ENCODE data around the gene RXRB. TPM values are rescaled to one million over a fixed set of nuclear protein-coding genes. Genes with fewer than 3 reads are reported as not detected.

Gene RXRB
- total RNA-seq, 1 donor from 2014 or later = 28.5 TPM

DNA sequence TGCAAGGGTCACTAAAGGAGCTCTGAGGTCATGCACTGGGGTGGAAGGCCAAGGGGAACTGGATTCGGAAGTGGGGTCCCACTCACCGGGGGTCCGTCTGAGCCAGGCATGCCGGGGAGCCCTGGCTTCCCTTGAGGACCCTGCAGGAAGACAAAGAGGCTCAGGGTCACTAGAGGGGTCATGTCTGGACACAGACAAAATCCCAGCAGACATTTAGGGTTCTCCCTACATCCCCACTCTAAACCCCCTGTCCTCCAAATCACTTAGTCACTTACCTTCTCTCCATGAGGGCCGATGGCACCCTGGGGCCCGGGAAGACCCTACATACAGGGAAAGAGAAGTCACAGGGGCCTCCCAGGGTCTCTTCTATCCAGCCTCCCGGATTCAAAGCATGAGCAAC, 23.6 kb downstream of the RXRB start:
- no peak for DNase-seq

DNA sequence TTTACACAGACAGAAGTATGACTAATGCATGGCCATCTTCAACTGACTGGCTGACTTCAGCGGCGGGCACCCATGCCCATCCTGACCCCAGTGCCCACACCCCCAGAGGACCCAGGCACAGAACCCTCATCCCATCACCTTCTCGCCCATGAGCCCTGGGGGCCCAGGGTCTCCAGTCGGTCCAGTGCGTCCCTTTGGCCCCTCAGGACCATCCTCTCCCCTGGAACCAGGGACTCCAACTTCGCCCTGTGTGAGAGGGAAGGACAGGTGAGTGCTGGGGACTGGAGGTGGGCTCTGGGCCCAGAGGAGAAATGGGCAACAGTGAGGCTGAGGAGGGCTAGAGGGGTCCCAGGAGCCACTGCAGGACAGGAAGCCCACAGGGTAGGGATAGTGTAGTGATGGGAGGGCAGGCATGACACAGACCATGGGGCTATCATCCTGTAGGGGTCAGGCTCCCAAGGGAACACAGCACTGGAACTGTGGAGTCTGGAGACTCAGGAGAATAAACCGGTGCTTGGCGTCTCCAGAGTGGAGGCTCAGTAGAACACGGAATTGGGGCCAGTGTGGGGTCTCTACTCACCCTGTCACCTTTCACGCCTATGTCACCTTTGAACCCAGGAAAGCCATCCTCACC, 24.9 kb downstream of the RXRB start:
- no peak for DNase-seq

DNA sequence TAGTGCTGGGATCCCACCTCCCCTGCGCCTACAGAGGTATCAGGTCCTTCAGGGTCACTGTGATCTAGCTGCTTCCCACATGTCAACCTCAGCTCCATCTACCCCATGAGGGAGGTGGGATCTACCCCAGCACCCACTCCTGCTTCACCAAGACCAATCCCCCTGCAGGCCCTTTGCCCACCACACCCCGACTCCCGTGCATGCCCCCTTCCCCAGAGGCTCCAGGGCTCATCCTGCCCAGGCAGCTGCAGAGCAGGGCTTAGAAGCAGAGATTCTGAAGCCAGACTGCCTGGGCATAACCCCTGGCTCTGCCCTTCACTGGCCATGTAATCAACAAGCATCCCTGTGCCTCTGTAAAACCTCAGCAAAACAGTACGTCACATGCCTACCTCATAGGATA, 25.7 kb downstream of the RXRB start:
- DNase-seq = no peak

DNA sequence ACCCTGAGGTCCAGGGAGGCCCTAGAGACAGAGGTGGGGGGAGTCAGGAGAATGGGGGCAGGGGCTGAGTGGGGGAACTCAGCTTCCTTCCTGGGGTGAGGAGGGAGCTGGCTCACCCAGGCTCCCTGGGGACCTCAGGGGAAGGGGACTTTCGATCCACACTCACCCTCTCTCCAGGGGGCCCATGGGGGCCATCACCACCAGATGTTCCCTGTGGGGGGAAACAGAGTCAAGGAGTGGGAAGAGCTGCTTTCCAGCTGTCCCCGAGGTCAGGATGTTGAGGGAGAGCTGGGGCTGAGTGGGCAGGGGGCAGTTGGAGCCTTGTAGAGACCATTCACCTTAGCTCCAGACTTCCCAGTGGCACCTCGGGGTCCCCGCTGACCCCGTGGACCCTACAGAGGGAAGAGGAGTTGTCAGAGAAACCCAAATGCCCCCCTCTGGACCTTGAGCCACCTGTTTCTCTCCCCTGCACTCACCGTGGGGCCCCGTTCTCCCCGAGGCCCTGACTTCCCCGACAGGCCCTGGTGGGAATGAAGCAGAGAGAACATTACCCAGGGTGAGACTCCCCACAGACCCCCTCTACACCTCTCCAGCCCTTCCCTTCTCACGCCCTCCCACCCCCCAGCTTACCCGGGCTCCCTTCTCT, 26.8 kb downstream of the RXRB start:
- no peak for DNase-seq

DNA sequence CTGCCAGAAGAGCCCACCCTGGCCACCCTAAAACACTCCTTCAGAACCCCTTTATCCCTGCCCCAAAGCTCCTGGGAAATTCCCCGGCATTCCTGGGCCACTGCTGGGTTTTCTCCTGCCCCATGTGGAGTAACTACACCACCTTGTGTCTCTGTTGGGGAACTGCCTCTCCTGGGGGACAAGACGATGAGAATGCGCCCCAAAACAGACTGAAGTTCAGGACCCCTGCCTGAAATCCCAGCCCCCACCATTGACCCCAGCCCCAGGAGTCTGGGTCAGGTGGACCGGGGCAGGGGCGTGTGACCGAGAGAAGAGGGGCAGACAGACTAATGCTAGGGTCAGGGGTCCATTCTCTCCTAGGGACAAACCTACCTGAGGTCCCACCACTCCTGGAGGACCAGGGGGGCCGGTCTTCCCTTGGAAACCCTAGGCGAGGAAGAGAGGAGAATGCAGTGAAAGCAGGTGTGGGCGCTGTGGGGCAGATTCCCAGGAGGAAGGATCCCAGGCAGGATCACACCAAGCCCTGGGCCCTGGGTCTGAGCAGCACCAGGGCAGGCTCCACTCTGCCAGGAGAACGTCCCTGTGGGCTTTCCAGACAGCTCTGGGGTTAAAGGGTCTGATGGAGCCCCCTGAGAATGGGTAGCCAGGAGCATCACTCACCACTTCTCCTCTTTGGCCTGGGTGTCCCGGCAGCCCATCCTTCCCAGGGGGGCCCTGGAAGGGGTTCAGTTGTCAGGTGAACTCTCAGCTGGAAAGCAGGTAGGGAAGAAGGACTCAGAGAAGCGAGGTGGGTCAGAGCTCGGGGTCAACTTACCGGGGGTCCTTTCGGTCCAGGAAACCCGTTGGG, 27.6 kb downstream of the RXRB start:
- no peak for DNase-seq

DNA sequence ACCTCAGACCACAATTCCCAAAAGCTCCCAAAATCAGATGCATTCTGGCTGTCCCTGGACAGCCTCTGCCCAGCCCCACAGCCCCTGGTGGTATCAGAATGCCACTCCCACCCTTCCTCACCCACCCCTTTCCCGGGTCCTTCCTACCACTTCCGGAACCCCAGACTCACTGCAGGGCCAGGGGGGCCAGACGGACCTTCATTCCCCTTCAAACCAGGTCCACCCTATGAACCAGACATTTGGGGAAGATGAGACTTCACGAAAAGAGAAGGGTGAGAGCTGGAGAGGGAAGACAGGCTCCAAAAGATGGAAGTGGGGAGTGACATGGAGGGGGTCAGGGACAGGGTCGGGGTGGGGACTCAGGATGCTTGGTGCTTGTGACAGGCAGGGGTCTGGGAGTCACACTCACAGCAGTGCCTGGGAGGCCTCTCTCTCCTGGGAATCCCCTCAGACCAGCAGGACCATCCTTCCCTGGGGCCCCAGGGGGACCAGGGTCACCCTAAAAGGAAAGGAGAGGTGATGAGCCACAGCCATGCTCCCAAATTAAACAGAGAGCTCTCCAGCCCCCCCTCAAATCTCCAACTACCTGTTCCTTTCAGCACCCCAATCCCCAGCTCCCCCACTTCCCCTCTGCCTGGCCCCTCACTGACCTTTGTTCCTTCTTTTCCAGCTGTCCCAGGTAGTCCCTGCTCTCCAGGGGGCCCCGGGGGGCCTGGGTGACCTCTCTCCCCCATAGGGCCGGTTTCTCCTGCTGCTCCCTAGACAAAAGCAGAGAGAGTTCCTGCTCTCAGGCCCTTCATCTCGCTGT, 28.4 kb downstream of the RXRB start:
- DNase-seq = no peak

DNA sequence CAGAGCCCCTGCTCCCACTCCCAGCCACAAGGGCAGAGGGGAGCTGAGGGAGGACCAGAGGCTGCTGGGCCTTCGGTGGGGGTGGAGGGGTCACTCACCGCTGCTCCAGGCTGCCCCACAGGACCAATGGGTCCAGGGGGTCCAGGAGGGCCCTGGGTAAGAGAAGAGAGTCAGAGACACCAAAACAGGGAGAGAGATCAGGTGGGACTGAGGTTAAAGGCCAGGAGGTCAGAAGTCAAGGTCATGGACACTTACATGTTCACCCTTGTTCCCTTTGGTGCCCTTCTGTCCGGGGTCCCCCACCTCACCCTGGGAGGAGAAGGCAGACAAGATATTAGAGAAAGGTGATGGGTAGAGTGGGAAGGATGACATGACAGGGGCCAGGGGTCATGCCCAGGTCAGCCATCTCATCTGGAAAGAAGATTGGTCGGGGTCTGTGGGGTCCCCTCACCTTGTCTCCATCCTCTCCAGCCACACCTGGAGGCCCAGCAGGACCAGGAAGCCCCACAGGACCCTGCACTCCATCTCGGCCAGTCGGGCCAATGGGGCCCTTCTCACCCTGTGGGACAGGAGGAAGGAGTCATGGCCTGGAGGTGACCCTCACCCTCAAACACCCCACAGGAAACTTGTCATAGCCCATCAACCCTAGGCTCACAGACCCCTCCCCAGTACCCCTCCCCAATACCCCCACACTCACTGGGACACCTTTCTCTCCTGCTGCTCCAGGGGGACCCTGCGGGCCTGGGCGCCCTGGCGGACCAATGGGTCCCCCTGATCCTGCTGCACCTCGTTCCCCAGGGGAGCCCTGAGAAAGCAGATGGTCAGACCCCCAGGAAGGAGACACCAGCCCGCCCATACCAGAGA, 29.2 kb downstream of the RXRB start:
- DNase-seq = no peak

DNA sequence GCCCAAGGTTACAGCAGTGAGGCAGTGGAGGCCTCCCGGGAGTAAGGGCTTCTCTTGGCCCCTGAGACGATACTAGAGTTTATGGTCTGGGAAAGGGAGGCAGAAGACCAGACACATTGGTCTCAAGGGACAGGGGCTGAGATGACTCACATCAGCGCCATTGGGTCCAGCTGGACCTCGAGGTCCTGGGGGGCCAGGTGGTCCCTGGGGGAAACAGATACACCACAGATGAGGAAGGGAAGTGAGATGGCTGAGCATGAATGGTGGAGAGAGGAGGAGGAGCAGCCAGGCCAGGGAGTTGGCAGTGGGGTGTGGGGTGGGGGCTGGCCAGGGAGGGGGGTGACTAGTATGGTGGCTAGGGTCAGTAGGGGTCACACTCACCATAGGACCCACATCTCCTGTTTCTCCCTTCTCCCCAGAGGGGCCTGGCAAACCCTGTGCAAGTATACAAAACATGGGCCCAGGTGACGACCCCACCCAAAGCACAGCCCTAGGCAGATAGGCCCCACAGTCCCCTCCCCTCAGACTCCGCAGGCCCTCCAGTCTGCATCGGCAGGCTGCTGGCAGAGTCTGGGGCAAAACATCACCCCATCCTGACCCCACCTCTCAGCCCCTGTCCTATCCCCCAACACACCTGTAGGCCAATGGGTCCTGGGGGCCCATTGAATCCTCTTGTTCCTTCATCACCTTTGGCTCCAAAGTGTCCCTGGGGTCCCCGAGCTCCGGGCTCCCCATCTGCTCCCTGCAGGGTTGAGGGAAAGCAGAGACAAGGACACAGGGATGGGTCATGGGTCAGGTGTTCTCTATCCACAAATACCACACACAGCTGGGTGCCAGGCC, 30.1 kb downstream of the RXRB start:
- DNase-seq = no peak

DNA sequence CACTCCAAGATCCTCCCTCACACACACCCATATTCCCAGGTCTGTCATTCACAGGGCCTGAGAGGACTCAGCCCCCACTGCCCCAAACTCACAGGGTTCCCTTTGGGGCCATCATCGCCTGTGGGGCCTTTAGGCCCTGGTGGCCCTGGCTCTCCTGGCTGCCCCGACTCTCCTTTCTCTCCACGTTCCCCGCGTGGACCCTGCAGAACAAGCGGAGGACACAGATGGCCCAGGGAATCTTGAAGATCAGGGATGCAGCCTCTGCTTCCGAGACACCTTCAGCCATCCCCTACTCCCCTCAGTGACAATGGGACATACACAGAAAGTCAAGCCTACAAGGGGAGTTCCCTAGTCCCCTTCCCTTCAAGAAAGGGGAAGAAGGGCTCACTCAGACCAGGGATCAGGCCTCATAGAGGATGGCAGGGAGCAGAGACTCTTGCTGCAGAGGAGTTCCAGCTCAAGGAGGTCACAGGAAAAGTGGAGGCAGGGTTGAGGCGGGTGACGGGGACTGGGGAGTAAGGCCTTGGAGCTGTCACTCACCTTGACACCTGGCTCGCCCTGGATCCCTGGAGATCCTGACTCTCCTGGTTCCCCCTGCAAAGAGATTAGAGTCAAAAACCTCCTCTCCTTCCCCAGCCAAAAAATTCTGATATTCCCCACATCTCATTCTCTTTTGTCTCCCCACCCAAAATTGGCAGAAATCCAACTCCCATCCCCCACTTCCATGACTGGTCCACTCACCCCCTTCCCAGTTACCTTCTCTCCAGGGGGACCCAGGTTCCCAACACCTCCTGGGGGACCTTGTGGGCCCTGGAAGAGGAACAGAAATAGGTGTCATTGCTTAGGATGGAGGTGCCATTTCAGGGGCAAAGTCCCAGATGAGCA, 30.9 kb downstream of the RXRB start:
- DNase-seq = no peak

DNA sequence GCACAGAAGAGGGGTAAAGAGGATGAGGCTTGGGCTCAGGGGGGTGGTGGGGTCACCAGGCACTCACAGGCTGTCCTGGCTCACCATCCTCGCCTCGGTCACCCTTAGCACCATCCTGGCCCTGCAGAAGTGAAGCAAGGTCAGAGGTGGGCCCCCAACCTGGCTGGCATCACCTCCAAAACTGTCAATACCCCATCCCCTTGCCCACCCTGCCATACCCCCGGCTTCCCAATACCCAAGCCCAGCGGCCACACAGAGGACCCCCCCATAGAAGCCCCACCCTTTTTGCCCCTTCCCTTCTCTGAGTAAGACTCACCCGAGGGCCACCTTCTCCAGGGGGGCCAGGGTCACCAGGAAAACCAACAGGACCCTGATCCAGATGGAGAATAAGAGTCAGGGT, 31.8 kb downstream of the RXRB start:
- DNase-seq = no peak

DNA sequence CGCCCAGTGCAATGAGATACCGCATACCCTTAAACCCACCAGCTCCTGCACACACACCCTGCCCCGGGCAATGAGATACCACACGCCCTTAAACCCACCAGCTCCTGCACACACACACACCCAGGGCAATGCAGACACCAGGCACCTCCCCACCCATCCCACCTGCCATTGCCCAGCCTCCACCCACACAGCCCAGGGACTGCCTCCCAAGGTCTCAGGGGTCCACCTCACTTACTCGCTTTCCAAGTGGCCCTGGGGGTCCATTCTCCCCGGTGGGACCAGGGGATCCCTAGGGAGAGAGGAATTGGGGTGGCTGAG, 32.2 kb downstream of the RXRB start:
- no peak for DNase-seq

DNA sequence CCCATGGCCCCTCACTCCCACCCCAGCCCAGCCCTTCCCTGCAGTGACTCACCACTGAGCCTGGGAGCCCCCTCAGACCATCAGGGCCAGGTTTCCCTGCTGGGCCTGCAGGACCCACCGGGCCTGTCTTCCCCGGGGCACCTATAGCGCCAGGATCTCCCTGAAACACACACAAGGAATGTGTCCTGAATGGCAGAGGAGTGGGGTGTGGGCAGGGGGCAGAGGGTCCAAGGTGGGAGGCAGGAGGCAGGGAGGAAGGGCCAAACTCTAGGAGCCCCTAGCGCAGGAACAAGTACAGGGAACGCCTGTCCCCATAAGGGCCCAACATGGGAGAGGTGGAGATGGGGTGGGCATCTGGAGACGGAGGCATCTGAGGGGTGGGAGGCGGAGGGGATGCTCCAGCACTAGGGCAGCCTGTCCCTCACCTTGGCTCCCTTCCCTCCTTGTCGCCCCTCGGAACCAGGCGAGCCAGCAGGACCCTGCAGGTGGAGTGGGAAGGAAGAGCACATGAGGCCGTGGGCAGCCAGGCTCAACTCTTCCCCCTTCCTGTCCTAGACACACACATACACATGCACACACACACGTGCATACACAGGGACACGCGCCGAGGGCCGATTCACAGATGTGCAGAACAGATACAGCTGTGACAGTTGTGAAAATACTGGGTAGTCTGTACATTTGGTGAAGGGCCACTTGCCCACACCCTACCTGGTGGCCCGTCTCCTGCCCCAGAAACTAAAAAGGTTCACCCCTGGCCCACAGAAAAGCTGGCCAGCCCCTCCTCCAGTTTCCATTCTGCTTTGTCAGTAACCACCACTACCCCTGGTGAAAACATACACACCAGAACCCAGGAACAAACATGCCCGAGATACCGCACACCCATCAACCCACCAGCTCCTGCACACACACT, 32.8 kb downstream of the RXRB start:
- DNase-seq = no peak

DNA sequence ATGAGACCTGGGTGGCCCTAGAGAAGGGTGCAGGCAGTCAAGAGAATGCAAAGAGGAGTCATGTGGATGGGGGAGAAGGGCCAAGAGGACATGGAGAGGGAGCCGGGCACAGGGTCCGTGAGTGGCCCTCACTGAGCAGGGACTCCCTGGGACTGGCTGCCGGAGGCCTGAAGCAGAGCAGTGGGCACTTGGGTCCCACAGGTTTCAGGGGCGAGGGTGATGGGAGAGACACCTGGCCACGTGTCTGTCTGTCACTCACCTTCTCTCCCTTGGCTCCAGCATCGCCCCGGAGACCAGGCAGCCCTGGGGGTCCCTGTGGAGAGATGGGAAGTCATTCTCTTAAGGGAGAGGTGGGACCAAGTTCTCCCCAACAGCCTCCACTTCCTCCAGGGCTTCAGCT, 33.7 kb downstream of the RXRB start:
- no peak for DNase-seq

DNA sequence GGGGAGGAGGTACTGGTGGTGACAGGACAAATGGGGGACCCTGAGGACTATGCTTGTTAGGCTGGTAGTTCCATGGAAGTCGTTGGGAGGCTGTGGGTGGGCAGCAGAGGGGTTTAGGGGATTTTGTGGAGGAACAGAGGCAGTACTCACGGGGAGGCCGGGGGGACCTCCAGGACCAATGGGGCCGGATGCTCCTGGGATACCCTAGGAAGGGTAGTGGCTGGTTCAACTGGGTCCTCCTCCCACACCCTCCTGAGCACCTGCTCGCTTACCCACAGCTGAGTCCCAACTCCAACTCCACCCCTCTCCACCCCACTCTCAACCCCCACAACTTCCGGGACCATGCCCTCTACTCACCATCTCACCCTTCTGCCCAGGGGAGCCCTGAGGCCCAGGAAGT, 34.1 kb downstream of the RXRB start:
- no peak for DNase-seq

DNA sequence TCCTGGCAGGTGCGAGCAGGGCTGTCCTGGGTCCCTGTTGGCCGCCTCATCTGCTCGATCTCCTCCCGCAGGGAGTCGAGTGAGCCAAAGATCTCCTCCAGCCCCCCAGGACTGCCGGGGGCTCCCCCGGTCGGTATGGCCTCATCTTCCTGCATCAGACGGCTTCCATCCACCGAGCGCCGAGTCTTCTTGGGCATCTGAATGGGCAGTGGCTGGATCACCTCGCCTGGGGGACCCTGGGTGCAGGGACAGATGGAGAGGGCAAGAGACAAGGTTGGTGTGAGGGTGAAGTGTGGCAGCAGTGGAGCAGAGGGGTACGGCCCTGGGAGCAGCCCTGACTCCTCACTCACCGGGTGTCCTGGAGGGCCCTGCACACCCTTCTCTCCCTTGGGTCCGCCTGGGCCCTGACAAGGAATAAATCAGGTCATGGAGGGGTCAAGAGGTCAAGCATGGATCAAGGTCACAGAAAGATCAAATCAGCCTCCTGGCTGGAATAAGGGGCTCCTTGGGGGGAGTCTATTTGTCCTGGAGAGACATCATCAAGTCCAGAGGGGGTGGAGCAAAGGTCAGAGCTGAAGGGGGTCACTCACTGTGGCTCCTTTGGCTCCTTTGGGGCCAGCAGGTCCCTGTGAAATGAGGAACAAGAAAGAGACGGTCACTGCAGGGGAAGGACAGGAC, 34.7 kb downstream of the RXRB start:
- no peak for DNase-seq

DNA sequence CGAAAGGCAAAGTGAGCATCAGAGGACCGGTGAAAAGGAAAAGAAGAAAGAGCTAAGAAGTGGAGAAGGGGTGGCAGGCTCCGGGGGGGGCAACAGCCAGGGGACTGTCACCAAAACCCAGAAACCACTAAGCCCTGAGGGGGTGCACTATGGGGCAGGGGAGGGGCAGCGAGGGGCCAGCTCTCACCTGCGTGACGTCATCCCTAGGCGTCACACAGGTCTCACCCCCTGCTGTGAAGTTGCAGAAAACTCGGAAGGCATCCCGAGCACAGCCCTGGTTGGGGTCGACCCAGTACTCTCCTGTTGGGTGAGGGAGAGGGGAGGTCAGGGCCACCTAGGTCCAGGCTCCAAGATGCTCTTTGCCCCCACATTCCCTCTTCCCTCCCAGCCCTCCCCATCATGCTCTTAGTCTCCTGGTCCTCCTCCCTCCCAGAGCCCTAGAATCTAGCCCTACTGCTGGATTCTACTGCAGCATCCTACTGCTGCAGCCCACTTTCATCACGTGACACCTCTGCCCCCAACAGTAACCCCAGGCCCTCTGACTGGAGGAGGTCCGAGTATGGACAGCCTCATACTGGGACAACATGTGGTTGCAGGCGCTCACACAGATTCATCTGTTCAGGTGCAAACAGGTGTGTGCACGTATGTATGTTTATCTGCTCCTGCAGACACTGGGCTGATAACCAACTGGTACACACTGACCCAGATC, 35.6 kb downstream of the RXRB start:
- no peak for DNase-seq

DNA sequence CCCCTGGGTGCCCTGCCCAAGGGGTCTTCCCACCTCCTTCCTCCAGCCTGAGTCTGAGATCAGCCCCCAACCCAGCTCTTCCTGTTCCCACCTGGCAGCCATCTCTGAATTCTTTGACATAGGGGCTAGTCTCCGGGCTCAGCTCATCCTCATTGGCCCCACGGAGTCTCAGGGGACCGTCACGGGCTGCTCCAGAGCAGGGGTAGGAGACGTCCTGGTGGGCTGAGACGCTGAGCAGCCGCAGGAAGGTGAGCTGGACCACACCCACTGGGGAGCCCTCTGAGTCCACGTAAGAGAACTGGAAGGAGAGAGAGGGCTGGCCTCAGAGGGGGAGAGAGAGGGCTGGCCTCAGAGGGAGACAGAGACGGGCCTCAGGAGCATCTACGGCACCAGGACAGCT, 36.3 kb downstream of the RXRB start:
- no peak for DNase-seq
